Testis (tissue), 2 donors: ENCODE measurements around the gene ZNF135.

Experiments
- POLR2A ChIP-seq: fragments of 450-650 bp; IDR thresholded peaks from one replicate; pipeline ENCODE4 v1.6.1; 2017; ENCODE audit warnings: antibody characterized with exemption, mild to moderate bottlenecking, moderate library complexity
- TF ChIP-seq, protein P1 (sequence below), 3 experiments: fragments of 450-650 bp in 2 of 3; fragments of 200-600 bp in 1 of 3; sonication (generic) in 1 of 3; IDR thresholded peaks; one replicate each; pipeline ENCODE4 v1.5.1; 2016 to 2019; ENCODE audit warnings: antibody characterized with exemption in 3 of 3, mild to moderate bottlenecking in 2 of 3, moderate library complexity in 1 of 3

DNA sequence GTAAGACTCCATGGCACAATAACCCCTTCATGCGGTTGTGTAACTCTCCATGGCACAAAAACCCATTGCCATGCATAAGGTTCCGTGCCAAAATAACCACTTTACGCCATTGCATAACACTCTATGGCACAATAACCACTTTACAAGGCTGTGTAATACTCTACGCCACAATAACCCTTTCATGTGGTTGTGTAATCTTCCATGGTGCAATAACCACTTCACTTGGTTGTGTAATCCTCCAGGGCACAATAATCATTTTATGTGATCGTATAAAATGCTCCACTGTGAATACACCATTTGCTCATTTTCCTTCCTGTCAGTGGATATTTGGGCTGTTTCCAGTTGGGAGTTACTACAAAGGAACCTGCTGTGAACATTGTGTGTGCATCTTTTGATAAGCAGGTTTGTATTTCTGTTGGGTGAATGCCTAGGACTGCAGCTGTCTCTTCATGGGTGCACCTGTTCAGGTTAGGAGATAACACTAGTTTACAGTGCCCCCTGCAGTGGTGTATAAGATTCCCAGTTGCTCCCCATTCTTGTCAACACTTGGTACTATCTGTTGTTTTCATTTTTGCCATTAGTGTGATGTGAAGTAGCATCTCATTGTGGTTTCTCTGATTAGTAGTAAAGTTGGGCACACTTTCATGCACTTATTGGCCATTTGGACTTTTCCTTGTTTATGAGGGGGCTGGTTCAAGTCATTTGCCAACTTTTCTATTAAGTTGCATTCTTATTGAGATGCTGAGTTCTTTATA lies 60.1 kb downstream of the ZNF135 start:
- TF ChIP-seq, protein P1, sequence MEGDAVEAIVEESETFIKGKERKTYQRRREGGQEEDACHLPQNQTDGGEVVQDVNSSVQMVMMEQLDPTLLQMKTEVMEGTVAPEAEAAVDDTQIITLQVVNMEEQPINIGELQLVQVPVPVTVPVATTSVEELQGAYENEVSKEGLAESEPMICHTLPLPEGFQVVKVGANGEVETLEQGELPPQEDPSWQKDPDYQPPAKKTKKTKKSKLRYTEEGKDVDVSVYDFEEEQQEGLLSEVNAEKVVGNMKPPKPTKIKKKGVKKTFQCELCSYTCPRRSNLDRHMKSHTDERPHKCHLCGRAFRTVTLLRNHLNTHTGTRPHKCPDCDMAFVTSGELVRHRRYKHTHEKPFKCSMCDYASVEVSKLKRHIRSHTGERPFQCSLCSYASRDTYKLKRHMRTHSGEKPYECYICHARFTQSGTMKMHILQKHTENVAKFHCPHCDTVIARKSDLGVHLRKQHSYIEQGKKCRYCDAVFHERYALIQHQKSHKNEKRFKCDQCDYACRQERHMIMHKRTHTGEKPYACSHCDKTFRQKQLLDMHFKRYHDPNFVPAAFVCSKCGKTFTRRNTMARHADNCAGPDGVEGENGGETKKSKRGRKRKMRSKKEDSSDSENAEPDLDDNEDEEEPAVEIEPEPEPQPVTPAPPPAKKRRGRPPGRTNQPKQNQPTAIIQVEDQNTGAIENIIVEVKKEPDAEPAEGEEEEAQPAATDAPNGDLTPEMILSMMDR (IDR thresholded peaks at IDR 0.05), result no peak
- TF ChIP-seq POLR2A, result no peak
